ENCODE data around the gene MARCHF5.
"Not testable (repeated sequence)": the region's sequence is repeated elsewhere in the genome, so short reads cannot be mapped to it uniquely, and the experiment has no call there.

Gene MARCHF5

GRCh38 chr10:92305133-92306072, 14.4 kb downstream of the MARCHF5 start:
- DNase-seq, result no peak

GRCh38 chr10:92309272-92309671, 18.3 kb downstream of the MARCHF5 start:
- no peak for DNase-seq

- DNase-seq, result no peak
Observed at GRCh38 chr10:92313750-92314149, 22.8 kb downstream of the MARCHF5 start.

- DNase-seq, result no peak
Observed at GRCh38 chr10:92316610-92317009, 25.6 kb downstream of the MARCHF5 start.

GRCh38 chr10:92323079-92323478, 32.1 kb downstream of the MARCHF5 start:
- no peak for DNase-seq

GRCh38 chr10:92327445-92328433, 36.8 kb downstream of the MARCHF5 start:
- no peak for DNase-seq

- no peak for DNase-seq
Observed at GRCh38 chr10:92328993-92329392, 38.0 kb downstream of the MARCHF5 start.

- not testable (repeated sequence) for DNase-seq
Observed at GRCh38 chr10:92329927-92330326, 39.0 kb downstream of the MARCHF5 start.

- no peak for DNase-seq
Observed at GRCh38 chr10:92342796-92343195, 51.8 kb downstream of the MARCHF5 start.

GRCh38 chr10:92345575-92345974, 54.6 kb downstream of the MARCHF5 start:
- DNase-seq, result not testable (repeated sequence)

- not testable (repeated sequence) for DNase-seq
Observed at GRCh38 chr10:92347035-92347676, 56.2 kb downstream of the MARCHF5 start.

GRCh38 chr10:92350411-92350810, 59.4 kb downstream of the MARCHF5 start:
- DNase-seq, result no peak

GRCh38 chr10:92354587-92354986, 63.6 kb downstream of the MARCHF5 start:
- DNase-seq, result no peak

GRCh38 chr10:92356041-92356440, 65.1 kb downstream of the MARCHF5 start:
- DNase-seq, result no peak

GRCh38 chr10:92363498-92363897, 72.5 kb downstream of the MARCHF5 start:
- DNase-seq, result no peak

- no peak for DNase-seq
Observed at GRCh38 chr10:92366412-92367021, 75.5 kb downstream of the MARCHF5 start.

- no peak for DNase-seq
Observed at GRCh38 chr10:92377962-92378361, 87.0 kb downstream of the MARCHF5 start.

- no peak for DNase-seq
Observed at GRCh38 chr10:92381543-92381954, 90.6 kb downstream of the MARCHF5 start.

GRCh38 chr10:92382631-92383030, 91.7 kb downstream of the MARCHF5 start:
- no peak for DNase-seq

- no peak for DNase-seq
Observed at GRCh38 chr10:92384741-92385140, 93.8 kb downstream of the MARCHF5 start.

- DNase-seq, result no peak
Observed at GRCh38 chr10:92385831-92386230, 94.9 kb downstream of the MARCHF5 start.

GRCh38 chr10:92387289-92387940, 96.4 kb downstream of the MARCHF5 start:
- DNase-seq, result no peak

All from NCI-H774 (cell line).